K562 (cell line): ENCODE data around the gene SYNGR1. TPM values are rescaled to one million over a fixed set of nuclear protein-coding genes. Genes with fewer than 3 reads are reported as not detected.

Source experiments
- ATAC-seq: fragments of 200-7000 bp; cut with Tn5 transposase; 3 replicates; pipeline ENCODE4 v1.9.1; 2020; ENCODE audit warnings: moderate library complexity
- BruUV-seq: library from RNA; stranded (reverse); fragments of 400-500 nt; replicated peaks from 2 replicates; lab custom pipeline; 2021; lab: Mats Ljungman, UMichigan
- CTCF ChIA-PET: fragments of 300-600 bp; formaldehyde crosslinking; extraction: SDS; loops from one replicate; lab custom pipeline; 2021; ENCODE audit warnings: low intra/inter-chr PET ratio; lab: Yijun Ruan, JAX
- POLR2A ChIA-PET: fragments of 300-600, 350-650 bp; sonication (Branson Sonifier 250); formaldehyde crosslinking; extraction: SDS; loops from one replicate; lab custom pipeline; 2021; ENCODE audit warnings: antibody characterized with exemption, inconsistent platforms; lab: Yijun Ruan, JAX
- DNase-seq, 4 experiments: peaks; one replicate each; pipeline versions ENCODE4 v3.0.0 to v3.0.0-alpha.2; 2011 to 2018; ENCODE audit warnings: low spot score in 3 of 4, mixed read lengths in 3 of 4; ENCODE audit errors: extremely low read depth in 1 of 4
- FAIRE-seq: peaks from 2 replicates; lab custom pipeline; 2011; peaks lifted over from hg19 to GRCh38; lab: Jason Lieb, UNC
- H2AFZ ChIP-seq: 2 replicates; pipeline ENCODE4 v1.6.0; 2011; ENCODE audit warnings: low read depth, low read length, control low read depth, inconsistent platforms
- H3K27ac ChIP-seq: fragments of 200-600 bp; 3 replicates; pipeline ENCODE4 v1.8.0; 2011; ENCODE audit warnings: low read depth, mild to moderate bottlenecking, control low read depth, inconsistent platforms, low read length, moderate library complexity, mixed read lengths; ENCODE audit errors: extremely low read depth
- H3K27me3 ChIP-seq, 2 experiments: fragments of 300-600 bp in 1 of 2; 2 replicates in 1 of 2; 3 replicates in 1 of 2; pipeline versions ENCODE4 v1.6.0 to v1.8.0; 2011; ENCODE audit warnings: inconsistent platforms in 2 of 2, low read length in 2 of 2, mild to moderate bottlenecking in 1 of 2, mixed read lengths in 1 of 2, moderate library complexity in 1 of 2; ENCODE audit not compliant: control insufficient read depth in 2 of 2, insufficient read depth in 2 of 2
- H3K36me3 ChIP-seq: fragments of 300-600 bp; 3 replicates; pipeline ENCODE4 v1.8.0; 2011; ENCODE audit warnings: mild to moderate bottlenecking, low read length, inconsistent platforms; ENCODE audit not compliant: control insufficient read depth, insufficient read depth
- H3K4me1 ChIP-seq, 2 experiments: fragments of 200-600 bp in 1 of 2; replicated peaks in 1 of 2; 2 replicates in 1 of 2; 3 replicates in 1 of 2; pipeline versions ENCODE4 v1.5.1 to v1.8.0; 2011; ENCODE audit warnings: inconsistent platforms in 2 of 2, low read length in 2 of 2, mild to moderate bottlenecking in 1 of 2, mixed read lengths in 1 of 2, moderate library complexity in 1 of 2; ENCODE audit not compliant: control insufficient read depth in 2 of 2, insufficient read depth in 2 of 2
- H3K4me2 ChIP-seq: 2 replicates; pipeline ENCODE4 v1.6.1; 2011; ENCODE audit warnings: low read length, control low read depth, inconsistent platforms, mixed read lengths; ENCODE audit not compliant: insufficient read depth
- H3K4me3 ChIP-seq: fragments of 200-600 bp; sonication (generic), shearing (Covaris generic); 2 replicates; pipeline ENCODE4 v1.5.1; 2016; ENCODE audit warnings: control low read depth, inconsistent platforms
- H3K79me2 ChIP-seq: fragments of 200-600 bp; 3 replicates; pipeline ENCODE4 v1.8.0; 2011; ENCODE audit warnings: low read length, inconsistent platforms; ENCODE audit not compliant: control insufficient read depth, insufficient read depth
- H3K9ac ChIP-seq, 2 experiments: 2 replicates each; pipeline versions ENCODE4 v1.6.0 to v1.6.1; 2011; ENCODE audit warnings: low read depth in 2 of 2, low read length in 2 of 2, control low read depth in 1 of 2, inconsistent platforms in 1 of 2, mild to moderate bottlenecking in 1 of 2, mixed read lengths in 1 of 2; ENCODE audit not compliant: insufficient read depth in 1 of 2
- H3K9me1 ChIP-seq: one replicate; pipeline ENCODE4 v1.6.0; 2011; ENCODE audit warnings: inconsistent platforms, mild to moderate bottlenecking, low read length, moderate library complexity; ENCODE audit not compliant: control insufficient read depth, insufficient read depth
- H3K9me3 ChIP-seq: replicated peaks from 2 replicates; pipeline ENCODE4 v1.5.1; 2011; ENCODE audit warnings: low read depth, low read length, inconsistent platforms; ENCODE audit not compliant: control insufficient read depth, insufficient read depth
- H4K20me1 ChIP-seq: replicated peaks from 2 replicates; pipeline ENCODE4 v1.6.1; 2011; ENCODE audit warnings: low read length, inconsistent platforms, mixed read lengths; ENCODE audit not compliant: control insufficient read depth, insufficient read depth
- ATF3 ChIP-seq, 2 experiments: fragments of 450-650 bp in 1 of 2; sonication (generic) in 1 of 2; formaldehyde crosslinking in 1 of 2; IDR thresholded peaks in 1 of 2; conservative IDR thresholded peaks in 1 of 2; 2 replicates each; pipeline versions ENCODE4 v1.6.1 to v1.8.1; 2016 to 2023; ENCODE audit warnings: mild to moderate bottlenecking in 2 of 2, moderate library complexity in 2 of 2, inconsistent platforms in 1 of 2, missing genetic modification reagents in 1 of 2
- CEBPB ChIP-seq: fragments of 450-650 bp; IDR thresholded peaks from 2 replicates; pipeline ENCODE4 v1.6.1; 2016; ENCODE audit warnings: missing genetic modification characterization, missing compliant biosample characterization
- EWSR1 ChIP-seq: fragments of 450-650 bp; IDR thresholded peaks from 2 replicates; pipeline ENCODE4 v1.6.1; 2018; ENCODE audit warnings: borderline replicate concordance, mild to moderate bottlenecking, low read depth, moderate library complexity; ENCODE audit not compliant: partially characterized antibody
- FUS ChIP-seq: fragments of 200-400 bp; formaldehyde crosslinking; optimal IDR thresholded peaks from 2 replicates; pipeline ENCODE3; 2017; ENCODE audit warnings: low read depth, low read length
- HNRNPH1 ChIP-seq: fragments of 200-400 bp; formaldehyde crosslinking; optimal IDR thresholded peaks from 2 replicates; pipeline ENCODE3; 2017; ENCODE audit warnings: low read depth, mild to moderate bottlenecking, low read length, moderate library complexity
- KLF10 ChIP-seq: fragments of 250-450 bp; sonication (Bioruptor Pico); IDR thresholded peaks from 2 replicates; pipeline ENCODE4 v1.6.1; 2021; ENCODE audit warnings: matching md5 sums
- MAFG ChIP-seq: fragments of 450-650 bp; conservative IDR thresholded peaks from 2 replicates; pipeline ENCODE4 v1.6.1; 2016; ENCODE audit warnings: missing genetic modification characterization, missing compliant biosample characterization
- MAFK ChIP-seq: IDR thresholded peaks from 2 replicates; pipeline ENCODE4 v1.6.1; 2011; ENCODE audit warnings: low read length, improper control_type of control experiment
- NCOA1 ChIP-seq: fragments of 450-650 bp; IDR thresholded peaks from 2 replicates; pipeline ENCODE4 v1.6.1; 2016; ENCODE audit warnings: low read depth
- NCOA4 ChIP-seq: fragments of 450-650 bp; IDR thresholded peaks from 2 replicates; pipeline ENCODE4 v1.6.1; 2018; ENCODE audit warnings: mild to moderate bottlenecking; ENCODE audit not compliant: partially characterized antibody
- PPARD ChIP-seq: fragments of 250-450 bp; sonication (Bioruptor Pico); IDR thresholded peaks from 2 replicates; pipeline ENCODE4 v1.8.0; 2022; ENCODE audit warnings: inconsistent platforms, mild to moderate bottlenecking, moderate library complexity
- SMAD2 ChIP-seq: fragments of 150-350 bp; IDR thresholded peaks from 2 replicates; pipeline ENCODE4 v1.6.1; 2014; ENCODE audit warnings: low read depth, mild to moderate bottlenecking, low read length
- SNRNP70 ChIP-seq: fragments of 200-400 bp; formaldehyde crosslinking; optimal IDR thresholded peaks from 2 replicates; pipeline ENCODE3; 2017; ENCODE audit warnings: low read depth, low read length
- ZNF121 ChIP-seq: sonication (generic); formaldehyde crosslinking; conservative IDR thresholded peaks from 2 replicates; pipeline ENCODE4 v1.8.0; 2022; ENCODE audit warnings: missing genetic modification reagents
- WGBS: fragments of 100-300 bp; shearing (Covaris generic); methylation state at CpG from one replicate; pipeline ENCODE4 v1.1.6; 2016; ENCODE audit warnings: low coverage, mixed read lengths; ENCODE audit not compliant: insufficient coverage; ENCODE audit errors: missing lambda C conversion rate; 5-methylcytosine and 5-hydroxymethylcytosine counted together
- in situ Hi-C: fragments of 300-500 bp; cut with MboI; formaldehyde crosslinking; loops from 4 replicates; pipeline ENCODE4 v1.15.0; 2018; ENCODE audit warnings: inconsistent platforms, mixed read lengths
- intact Hi-C: fragments of 100-400 bp; cut with micrococcal nuclease; formaldehyde crosslinking; loops from 2 replicates; pipeline ENCODE4 v1.14.2; 2022
- polyA plus RNA-seq, 8 experiments: library from polyadenylated mRNA; depleted of rRNA in 4 of 8; stranded (reverse) in 5 of 8; unstranded in 3 of 8; fragments of >200 nt; fragmentation: Nextera tagmentation in 2 of 8; fragmentation: Illumina TruSeq in 1 of 8; extraction: Ambion mirVana in 2 of 8; extraction: Trizol in 1 of 8; gene quantifications; 2 replicates each; pipeline versions ENCODE4 v1.2.1 to v1.2.3, GENCODE V29; 2011 to 2014; ENCODE audit warnings: inconsistent platforms in 1 of 8, missing spikeins in 1 of 8
- total RNA-seq, 7 experiments: library from RNA; depleted of rRNA in 6 of 7; stranded (reverse); fragments of >200 nt in 6 of 7; fragmentation: Illumina TruSeq in 2 of 7; extraction: Trizol in 2 of 7; gene quantifications; 2 replicates each; pipeline versions ENCODE4 v1.2.1 to v1.2.3, GENCODE V29; 2011 to 2021; ENCODE audit warnings: low replicate concordance in 1 of 7

Gene SYNGR1
- total and polyA plus RNA-seq, 9 of the 15 experiments (the other 6 are each of a cell fraction or from before 2014, with no cell fraction given), result 1.8 to 15.9 (median 5.5) TPM

DNA sequence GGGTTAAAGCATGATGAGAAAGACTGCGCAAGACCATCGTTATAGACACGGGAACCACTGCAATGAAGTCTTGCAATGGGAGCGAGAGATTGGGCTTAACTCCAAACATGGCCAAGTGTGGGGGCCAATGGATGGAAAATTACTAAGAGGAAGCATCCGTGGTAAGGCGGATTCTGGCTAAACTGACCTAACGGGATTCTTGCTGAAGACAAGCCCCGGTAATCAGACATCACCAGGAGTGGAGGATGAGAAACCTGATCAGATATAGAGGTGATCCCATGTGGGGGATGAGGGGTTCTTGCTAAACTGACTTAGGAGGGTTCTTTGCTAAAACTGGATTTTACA lies 5.8 kb upstream of the SYNGR1 start:
- no peak for TF ChIP-seq EWSR1
- Histone ChIP-seq H3K9me3 (no peaks in the 10 kb centered on the region), H3K4me1 (peaks cover 4 to 7% of the 10 kb centered on the region in 2 experiments; a peak in 4 of 5 replicates), H4K20me1 (no peaks in the 10 kb centered on the region), H2AFZ (peak overlapping the region; percentile 52), H3K4me3 (no peak overlapping the region), H3K4me2 (peak overlapping the region; percentile 63; the same call in 1 of the 2 replicates), H3K36me3 (no peaks in the 10 kb centered on the region), H3K79me2 (no peaks in the 10 kb centered on the region), H3K27me3 (no peaks in the 10 kb centered on the region), H3K27ac (no peak overlapping the region), H3K9ac (no peak overlapping the region), H3K9me1 (no peaks in the 10 kb centered on the region)
- FAIRE-seq (peak; percentile 19), ATAC-seq (peak; percentile 37), DNase-seq (peak in 1 of 4 experiments; percentile 27)
- intact Hi-C loops, result no loop called here
- no TSS peak for BruUV-seq
- ChIA-PET POLR2A (interaction anchor here (0.6 to 2.1 kb wide), 8 partner anchors 9 to 185 kb away, joined by 3 to 20 read pairs (median 4); partner anchors contain the start of genes ATF4 and RPL3), CTCF (interaction anchor here (0.9 kb wide), 1 partner anchor 186 kb away, joined by 4 read pairs; no protein-coding TSS in a partner anchor)
- in situ Hi-C loops, result no loop called here
- 9% methylated on average over 8 of the region's 8 CpGs for WGBS

DNA sequence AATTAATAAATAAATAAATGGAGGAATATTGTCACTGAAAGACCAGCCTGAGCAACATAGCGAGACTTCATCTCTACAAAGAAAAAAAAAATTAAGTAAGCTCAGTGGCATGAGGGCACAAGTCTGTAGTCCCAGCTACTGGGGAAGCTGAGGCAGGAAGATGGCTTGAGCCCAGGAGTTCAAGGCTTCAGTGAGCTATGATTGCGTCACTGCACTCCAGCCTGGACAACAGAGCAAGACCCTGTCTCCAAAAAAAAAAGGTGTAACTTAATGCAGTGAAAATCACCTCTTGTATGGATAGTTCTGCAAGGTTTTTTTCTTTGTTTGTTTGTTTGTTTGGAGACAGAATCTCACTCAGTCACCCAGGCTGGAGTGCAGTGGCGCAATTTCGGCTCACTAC lies 4.6 kb upstream of the SYNGR1 start:
- DNase-seq, result no peak
- Histone ChIP-seq H3K36me3 (no peaks in the 10 kb centered on the region), H2AFZ (no peak overlapping the region), H3K4me1 (peaks cover 12 to 15% of the 10 kb centered on the region in 2 experiments; a peak in 4 of 5 replicates), H3K27ac (no peak overlapping the region), H3K9me3 (no peaks in the 10 kb centered on the region)
- 100% methylated on average over 3 of the region's 4 CpGs for WGBS
- no peak for ATAC-seq
- in situ Hi-C loops, result no loop called here
- POLR2A ChIA-PET, result interaction anchor here (0.6 to 1.0 kb wide), 2 partner anchors 26 to 45 kb away, joined by 3 to 4 read pairs; partner anchors contain the start of gene RPL3
- BruUV-seq, result no TSS peak
- no peak for TF ChIP-seq MAFK
- TF ChIP-seq ZNF121 (CRISPR knock-in tag), result peak; percentile 78
- TF ChIP-seq CEBPB (tag), result peak; percentile 77
- no peak for TF ChIP-seq MAFG (tag)
- no peak for TF ChIP-seq KLF10 (CRISPR knock-in tag)
- no peak for TF ChIP-seq FUS
- no peak for TF ChIP-seq NCOA1
- no peak for TF ChIP-seq SNRNP70
- TF ChIP-seq ATF3 (IDR thresholded peaks at IDR 0.05), result 0 out of 2 replicates have a peak, but pooled peaks have one; percentile 10
- TF ChIP-seq ATF3 (CRISPR knock-in tag; conservative IDR thresholded peaks at IDR 0.05), result no peak
- no peak for TF ChIP-seq PPARD (CRISPR knock-in tag)
- TF ChIP-seq SMAD2, result no peak
- TF ChIP-seq HNRNPH1, result no peak
- TF ChIP-seq NCOA4, result no peak
- TF ChIP-seq, all 486 proteins: peak for 3
- Histone ChIP-seq H4K20me1 (no peaks in the 10 kb centered on the region), H3K9me1 (no peaks in the 10 kb centered on the region), H3K4me2 (no peak overlapping the region), H3K4me3 (no peak overlapping the region), H3K9ac (no peak overlapping the region), H3K27me3 (no peaks in the 10 kb centered on the region), H3K79me2 (no peaks in the 10 kb centered on the region; the same call in 2 of the 3 replicates)
- CTCF ChIA-PET, result no interaction called here
- no peak for FAIRE-seq
- intact Hi-C loops, result no loop called here
